H9 (cell line): Measurements from ENCODE around the gene CLEC20A. TPM values are rescaled to one million over a fixed set of nuclear protein-coding genes. Genes with fewer than 3 reads are reported as not detected.

Source experiments
- DNase-seq: peaks from one replicate; pipeline ENCODE4 v3.0.0-alpha.2; 2017
- H2AFZ ChIP-seq: one replicate; pipeline ENCODE4 v1.6.1; 2013; ENCODE audit warnings: mild to moderate bottlenecking, low read length, control low read depth, moderate library complexity
- H2AK5ac ChIP-seq: 2 replicates; pipeline ENCODE4 v1.6.1; 2013; ENCODE audit warnings: low read length, control low read depth, mixed read lengths; ENCODE audit not compliant: insufficient read length
- H2BK120ac ChIP-seq: one replicate; pipeline ENCODE4 v1.6.1; 2013; ENCODE audit warnings: low read depth, mild to moderate bottlenecking, low read length, control low read depth, inconsistent platforms; ENCODE audit not compliant: poor library complexity, severe bottlenecking
- H2BK12ac ChIP-seq: 2 replicates; pipeline ENCODE4 v1.6.1; 2013; ENCODE audit warnings: low read length, control low read depth, mixed read lengths, low read depth; ENCODE audit not compliant: insufficient read length
- H2BK15ac ChIP-seq: 2 replicates; pipeline ENCODE4 v1.6.1; 2013; ENCODE audit warnings: low read depth, low read length, control low read depth
- H2BK20ac ChIP-seq: one replicate; pipeline ENCODE4 v1.6.1; 2013; ENCODE audit warnings: low read depth, mild to moderate bottlenecking, low read length, control low read depth, inconsistent platforms; ENCODE audit not compliant: poor library complexity, severe bottlenecking
- H2BK5ac ChIP-seq: 2 replicates; pipeline ENCODE4 v1.6.1; 2013; ENCODE audit warnings: low read length, control low read depth, mixed read lengths; ENCODE audit not compliant: insufficient read length
- H3K14ac ChIP-seq: 2 replicates; pipeline ENCODE4 v1.6.1; 2013; ENCODE audit warnings: low read length, control low read depth; ENCODE audit not compliant: insufficient read depth
- H3K18ac ChIP-seq: 2 replicates; pipeline ENCODE4 v1.6.1; 2013; ENCODE audit warnings: low read depth, mild to moderate bottlenecking, mixed read lengths, low read length, control low read depth; ENCODE audit not compliant: insufficient read length
- H3K23ac ChIP-seq: 2 replicates; pipeline ENCODE4 v1.6.1; 2013; ENCODE audit warnings: low read length, control low read depth, mixed read lengths, low read depth; ENCODE audit not compliant: insufficient read length
- H3K23me2 ChIP-seq: 2 replicates; pipeline ENCODE4 v1.6.1; 2013; ENCODE audit warnings: low read depth, mild to moderate bottlenecking, mixed read lengths, low read length, control low read depth; ENCODE audit not compliant: insufficient read length, poor library complexity, severe bottlenecking
- H3K27ac ChIP-seq: 2 replicates; pipeline ENCODE4 v1.5.1; 2013; ENCODE audit warnings: low read length, control low read depth, mixed read lengths, low read depth; ENCODE audit not compliant: insufficient read length
- H3K27me3 ChIP-seq: 2 replicates; pipeline ENCODE4 v1.6.1; 2013; ENCODE audit warnings: low read length, control low read depth, inconsistent platforms; ENCODE audit not compliant: insufficient read depth
- H3K4ac ChIP-seq: 2 replicates; pipeline ENCODE4 v1.6.1; 2013; ENCODE audit warnings: low read depth, mild to moderate bottlenecking, control low read depth, inconsistent platforms, low read length, moderate library complexity
- H3K4me1 ChIP-seq: 2 replicates; pipeline ENCODE4 v1.6.1; 2013; ENCODE audit warnings: low read length, control low read depth, inconsistent platforms; ENCODE audit not compliant: insufficient read depth
- H3K4me2 ChIP-seq: 2 replicates; pipeline ENCODE4 v1.6.1; 2013; ENCODE audit warnings: low read length, control low read depth, mixed read lengths; ENCODE audit not compliant: insufficient read length, insufficient read depth
- H3K56ac ChIP-seq: 2 replicates; pipeline ENCODE4 v1.6.1; 2013; ENCODE audit warnings: low read depth, mild to moderate bottlenecking, mixed read lengths, low read length, control low read depth; ENCODE audit not compliant: insufficient read length
- H3K79me1 ChIP-seq: 2 replicates; pipeline ENCODE4 v1.6.1; 2013; ENCODE audit warnings: low read depth, mild to moderate bottlenecking, moderate library complexity, low read length, control low read depth, inconsistent platforms; ENCODE audit not compliant: insufficient read depth, poor library complexity, severe bottlenecking
- H3K79me2 ChIP-seq: 2 replicates; pipeline ENCODE4 v1.6.1; 2013; ENCODE audit warnings: low read length, control low read depth, inconsistent platforms; ENCODE audit not compliant: insufficient read depth
- H3K9ac ChIP-seq: 2 replicates; pipeline ENCODE4 v1.6.1; 2013; ENCODE audit warnings: low read length, control low read depth, mixed read lengths; ENCODE audit not compliant: insufficient read length; ENCODE audit errors: extremely low read depth
- H3K9me3 ChIP-seq: one replicate; pipeline ENCODE4 v1.6.1; 2013; ENCODE audit warnings: low read depth, low read length, inconsistent platforms; ENCODE audit not compliant: control insufficient read depth
- H3T11ph ChIP-seq: one replicate; pipeline ENCODE4 v1.6.1; 2013; ENCODE audit warnings: mild to moderate bottlenecking, low read length, control low read depth, inconsistent platforms
- H4K20me1 ChIP-seq: one replicate; pipeline ENCODE4 v1.6.1; 2013; ENCODE audit not compliant: control insufficient read depth, insufficient read length, insufficient read depth
- H4K5ac ChIP-seq: 2 replicates; pipeline ENCODE4 v1.6.1; 2013; ENCODE audit warnings: low read depth, mild to moderate bottlenecking, mixed read lengths, low read length, control low read depth; ENCODE audit not compliant: insufficient read length
- H4K8ac ChIP-seq: replicated peaks from 2 replicates; pipeline ENCODE4 v1.6.1; 2013; ENCODE audit warnings: low read length, control low read depth, mixed read lengths, low read depth; ENCODE audit not compliant: insufficient read length
- H4K91ac ChIP-seq: 2 replicates; pipeline ENCODE4 v1.6.1; 2013; ENCODE audit warnings: low read depth, mild to moderate bottlenecking, moderate library complexity, mixed read lengths, low read length, control low read depth; ENCODE audit not compliant: insufficient read length
- H3K27ac Mint-ChIP-seq, 3 experiments: 2 replicates in 2 of 3; 3 replicates in 1 of 3; pipeline ENCODE4 v1.8.0; 2020 to 2021; ENCODE audit warnings: mixed read lengths in 3 of 3, mild to moderate bottlenecking in 1 of 3, moderate library complexity in 1 of 3
- H3K27me3 Mint-ChIP-seq: 2 replicates; pipeline ENCODE4 v1.8.0; 2021; ENCODE audit warnings: low read depth, mild to moderate bottlenecking, moderate library complexity, mixed read lengths
- H3K36me3 Mint-ChIP-seq, 3 experiments: 2 replicates in 2 of 3; 3 replicates in 1 of 3; pipeline ENCODE4 v1.8.0; 2020 to 2021; ENCODE audit warnings: low read depth in 3 of 3, mixed read lengths in 3 of 3; ENCODE audit not compliant: insufficient read depth in 1 of 3
- H3K4me1 Mint-ChIP-seq, 2 experiments: 2 replicates each; pipeline ENCODE4 v1.8.0; 2020; ENCODE audit warnings: mixed read lengths in 2 of 2
- H3K4me3 Mint-ChIP-seq, 2 experiments: 2 replicates in 1 of 2; 3 replicates in 1 of 2; pipeline ENCODE4 v1.8.0; 2020 to 2021; ENCODE audit warnings: mild to moderate bottlenecking in 2 of 2, mixed read lengths in 2 of 2, moderate library complexity in 1 of 2
- H3K9me3 Mint-ChIP-seq, 2 experiments: 2 replicates in 1 of 2; 3 replicates in 1 of 2; pipeline ENCODE4 v1.8.0; 2020; ENCODE audit warnings: mild to moderate bottlenecking in 2 of 2, mixed read lengths in 2 of 2, moderate library complexity in 1 of 2
- CTCF ChIP-seq: fragments of 200-600 bp; sonication (generic); conservative IDR thresholded peaks from 3 replicates; pipeline ENCODE4 v1.8.0; 2021; ENCODE audit warnings: antibody characterized with exemption, mild to moderate bottlenecking
- WGBS: extraction: QIAGEN DNeasy Blood & Tissue Kit; methylation state at CpG from one replicate; pipeline ENCODE4 v1.1.7; 2013; ENCODE audit warnings: missing lambda C conversion rate, low lambda C conversion rate, mixed read lengths; ENCODE audit not compliant: insufficient read length; ENCODE audit errors: extremely low coverage; 5-methylcytosine and 5-hydroxymethylcytosine counted together
- total RNA-seq: library from RNA; stranded (reverse); gene quantifications from 2 replicates; pipeline ENCODE4 v1.2.1, GENCODE V29; 2021

CLEC20A gene
- total RNA-seq, 1 experiment from 2014 or later, result not detected

GRCh38 chr1:178536844-178537371 is 40.1 kb upstream of the CLEC20A start:
- H4K20me1 ChIP-seq, result no peaks in the 10 kb centered on the region
- Mint-ChIP-seq H3K36me3 (no peaks in the 10 kb centered on the region), H3K4me1 (peaks cover 0 to 9% of the 10 kb centered on the region in 2 experiments; a peak in 3 of 4 replicates), H3K27ac (no peak overlapping the region), H3K9me3 (no peaks in the 10 kb centered on the region), H3K27me3 (no peaks in the 10 kb centered on the region; the same call in 1 of the 2 replicates), H3K4me3 (no peak overlapping the region)
- no peak overlapping the region for H4K8ac ChIP-seq
- no peak overlapping the region; the same call in 1 of the 2 replicates for H3K14ac ChIP-seq
- no peak overlapping the region for H3K4ac ChIP-seq
- H3K27ac ChIP-seq, result no peak overlapping the region
- H2BK15ac ChIP-seq, result no peak overlapping the region
- H4K91ac ChIP-seq, result no peak overlapping the region
- no peak overlapping the region for H2BK20ac ChIP-seq
- no peaks in the 10 kb centered on the region for H3K79me1 ChIP-seq
- no peak for TF ChIP-seq CTCF
- H3T11ph ChIP-seq, result no peak overlapping the region
- H2BK5ac ChIP-seq, result no peak overlapping the region
- H3K4me2 ChIP-seq, result no peak overlapping the region
- no peak overlapping the region for H3K9ac ChIP-seq
- no CpG with 5 or more reads among the region's 7 CpGs for WGBS
- no peaks in the 10 kb centered on the region for H3K9me3 ChIP-seq
- no peak overlapping the region for H2AFZ ChIP-seq
- H2BK120ac ChIP-seq, result no peak overlapping the region
- no peak overlapping the region for H3K23ac ChIP-seq
- no peak overlapping the region for H3K56ac ChIP-seq
- H2AK5ac ChIP-seq, result no peak overlapping the region
- H3K79me2 ChIP-seq, result no peaks in the 10 kb centered on the region
- H4K5ac ChIP-seq, result no peak overlapping the region
- H3K27me3 ChIP-seq, result no peaks in the 10 kb centered on the region
- peaks cover 5% of the 10 kb centered on the region for H3K23me2 ChIP-seq
- H3K4me1 ChIP-seq, result no peaks in the 10 kb centered on the region
- no peak overlapping the region for H2BK12ac ChIP-seq
- no peak overlapping the region for H3K18ac ChIP-seq
- DNase-seq, result no peak
